Fibroblast of peridontal ligament (primary cell): Measurements from ENCODE around the gene LIMS1.
A peak's percentile ranks its signal among the peaks of the same experiment; 100 is the strongest.
"Not testable (repeated sequence)": the region's sequence is repeated elsewhere in the genome, so short reads cannot be mapped to it uniquely, and the experiment has no call there.

Experiments used
- DNase-seq: peaks from one replicate; pipeline ENCODE4 v3.0.0-alpha.2; 2010; ENCODE audit errors: extremely low read depth

LIMS1 gene

GRCh38 chr2:108587621-108588020, 53.4 kb downstream of the LIMS1 start:
- peak; percentile 49 for DNase-seq

- peak; percentile 49 for DNase-seq
Measured at GRCh38 chr2:108588070-108588668, 53.9 kb downstream of the LIMS1 start.

GRCh38 chr2:108589372-108589771, 55.1 kb downstream of the LIMS1 start:
- DNase-seq, result no peak

- no peak for DNase-seq
Measured at GRCh38 chr2:108589781-108590180, 55.5 kb downstream of the LIMS1 start.

- DNase-seq, result no peak
Measured at GRCh38 chr2:108591163-108591562, 56.9 kb downstream of the LIMS1 start.

GRCh38 chr2:108593547-108594098, 59.4 kb downstream of the LIMS1 start:
- peak; percentile 89 for DNase-seq

GRCh38 chr2:108594132-108594981, 60.1 kb downstream of the LIMS1 start:
- peak; percentile 88 for DNase-seq

GRCh38 chr2:108594982-108595464, 60.8 kb downstream of the LIMS1 start:
- peak; percentile 75 for DNase-seq

- DNase-seq, result not testable (repeated sequence)
Measured at GRCh38 chr2:108595771-108596170, 61.5 kb downstream of the LIMS1 start.

- DNase-seq, result peak; percentile 71
Measured at GRCh38 chr2:108597105-108597744, 63.0 kb downstream of the LIMS1 start.

GRCh38 chr2:108601199-108601598, 66.9 kb downstream of the LIMS1 start:
- DNase-seq, result not testable (repeated sequence)

- DNase-seq, result no peak
Measured at GRCh38 chr2:108602422-108602821, 68.2 kb downstream of the LIMS1 start.

GRCh38 chr2:108604196-108604595, 69.9 kb downstream of the LIMS1 start:
- peak; percentile 60 for DNase-seq

GRCh38 chr2:108605947-108606346, 71.7 kb downstream of the LIMS1 start:
- no peak for DNase-seq

- peak; percentile 63 for DNase-seq
Measured at GRCh38 chr2:108607706-108608301, 73.5 kb downstream of the LIMS1 start.

GRCh38 chr2:108611021-108611420, 76.8 kb downstream of the LIMS1 start:
- no peak for DNase-seq

- peak; percentile 41 for DNase-seq
Measured at GRCh38 chr2:108612153-108612513, 77.9 kb downstream of the LIMS1 start.

- DNase-seq, result no peak
Measured at GRCh38 chr2:108612514-108613183, 78.4 kb downstream of the LIMS1 start.

GRCh38 chr2:108613261-108614042, 79.2 kb downstream of the LIMS1 start:
- DNase-seq, result no peak

GRCh38 chr2:108614043-108614545, 79.8 kb downstream of the LIMS1 start:
- no peak for DNase-seq
